K562 (cell line): Measurements from ENCODE around the gene RIIAD1. TPM values are rescaled to one million over a fixed set of nuclear protein-coding genes. Genes with fewer than 3 reads are reported as not detected.

Source experiments
- ATAC-seq: fragments of 200-7000 bp; cut with Tn5 transposase; 3 replicates; pipeline ENCODE4 v1.9.1; 2020; ENCODE audit warnings: moderate library complexity
- BruUV-seq: library from RNA; stranded (reverse); fragments of 400-500 nt; replicated peaks from 2 replicates; lab custom pipeline; 2021; lab: Mats Ljungman, UMichigan
- CTCF ChIA-PET: fragments of 300-600 bp; formaldehyde crosslinking; extraction: SDS; loops from one replicate; lab custom pipeline; 2021; ENCODE audit warnings: low intra/inter-chr PET ratio; lab: Yijun Ruan, JAX
- POLR2A ChIA-PET: fragments of 300-600, 350-650 bp; sonication (Branson Sonifier 250); formaldehyde crosslinking; extraction: SDS; loops from one replicate; lab custom pipeline; 2021; ENCODE audit warnings: antibody characterized with exemption, inconsistent platforms; lab: Yijun Ruan, JAX
- DNase-seq, 4 experiments: peaks; one replicate each; pipeline versions ENCODE4 v3.0.0 to v3.0.0-alpha.2; 2011 to 2018; ENCODE audit warnings: low spot score in 3 of 4, mixed read lengths in 3 of 4; ENCODE audit errors: extremely low read depth in 1 of 4
- FAIRE-seq: peaks from 2 replicates; lab custom pipeline; 2011; peaks lifted over from hg19 to GRCh38; lab: Jason Lieb, UNC
- H2AFZ ChIP-seq: 2 replicates; pipeline ENCODE4 v1.6.0; 2011; ENCODE audit warnings: low read depth, low read length, control low read depth, inconsistent platforms
- H3K27ac ChIP-seq: fragments of 200-600 bp; 3 replicates; pipeline ENCODE4 v1.8.0; 2011; ENCODE audit warnings: low read depth, mild to moderate bottlenecking, control low read depth, inconsistent platforms, low read length, moderate library complexity, mixed read lengths; ENCODE audit errors: extremely low read depth
- H3K27me3 ChIP-seq, 2 experiments: fragments of 300-600 bp in 1 of 2; 2 replicates in 1 of 2; 3 replicates in 1 of 2; pipeline versions ENCODE4 v1.6.0 to v1.8.0; 2011; ENCODE audit warnings: inconsistent platforms in 2 of 2, low read length in 2 of 2, mild to moderate bottlenecking in 1 of 2, mixed read lengths in 1 of 2, moderate library complexity in 1 of 2; ENCODE audit not compliant: control insufficient read depth in 2 of 2, insufficient read depth in 2 of 2
- H3K36me3 ChIP-seq: fragments of 300-600 bp; 3 replicates; pipeline ENCODE4 v1.8.0; 2011; ENCODE audit warnings: mild to moderate bottlenecking, low read length, inconsistent platforms; ENCODE audit not compliant: control insufficient read depth, insufficient read depth
- H3K4me1 ChIP-seq, 2 experiments: fragments of 200-600 bp in 1 of 2; replicated peaks in 1 of 2; 2 replicates in 1 of 2; 3 replicates in 1 of 2; pipeline versions ENCODE4 v1.5.1 to v1.8.0; 2011; ENCODE audit warnings: inconsistent platforms in 2 of 2, low read length in 2 of 2, mild to moderate bottlenecking in 1 of 2, mixed read lengths in 1 of 2, moderate library complexity in 1 of 2; ENCODE audit not compliant: control insufficient read depth in 2 of 2, insufficient read depth in 2 of 2
- H3K4me2 ChIP-seq: 2 replicates; pipeline ENCODE4 v1.6.1; 2011; ENCODE audit warnings: low read length, control low read depth, inconsistent platforms, mixed read lengths; ENCODE audit not compliant: insufficient read depth
- H3K4me3 ChIP-seq: fragments of 200-600 bp; sonication (generic), shearing (Covaris generic); 2 replicates; pipeline ENCODE4 v1.5.1; 2016; ENCODE audit warnings: control low read depth, inconsistent platforms
- H3K79me2 ChIP-seq: fragments of 200-600 bp; 3 replicates; pipeline ENCODE4 v1.8.0; 2011; ENCODE audit warnings: low read length, inconsistent platforms; ENCODE audit not compliant: control insufficient read depth, insufficient read depth
- H3K9ac ChIP-seq, 2 experiments: 2 replicates each; pipeline versions ENCODE4 v1.6.0 to v1.6.1; 2011; ENCODE audit warnings: low read depth in 2 of 2, low read length in 2 of 2, control low read depth in 1 of 2, inconsistent platforms in 1 of 2, mild to moderate bottlenecking in 1 of 2, mixed read lengths in 1 of 2; ENCODE audit not compliant: insufficient read depth in 1 of 2
- H3K9me1 ChIP-seq: one replicate; pipeline ENCODE4 v1.6.0; 2011; ENCODE audit warnings: inconsistent platforms, mild to moderate bottlenecking, low read length, moderate library complexity; ENCODE audit not compliant: control insufficient read depth, insufficient read depth
- H3K9me3 ChIP-seq: replicated peaks from 2 replicates; pipeline ENCODE4 v1.5.1; 2011; ENCODE audit warnings: low read depth, low read length, inconsistent platforms; ENCODE audit not compliant: control insufficient read depth, insufficient read depth
- H4K20me1 ChIP-seq: replicated peaks from 2 replicates; pipeline ENCODE4 v1.6.1; 2011; ENCODE audit warnings: low read length, inconsistent platforms, mixed read lengths; ENCODE audit not compliant: control insufficient read depth, insufficient read depth
- ARID2 ChIP-seq: fragments of 450-650 bp; IDR thresholded peaks from 2 replicates; pipeline ENCODE4 v1.6.1; 2017; ENCODE audit warnings: antibody characterized with exemption, mild to moderate bottlenecking
- CBX1 ChIP-seq: sonication (generic); IDR thresholded peaks from 2 replicates; pipeline ENCODE4 v1.6.1; 2016; ENCODE audit warnings: antibody characterized with exemption, low read depth, mild to moderate bottlenecking
- CBX3 ChIP-seq, 2 experiments: IDR thresholded peaks; 1 replicate in 1 of 2; 2 replicates in 1 of 2; pipeline ENCODE4 v1.6.1; 2012; ENCODE audit warnings: inconsistent platforms in 2 of 2, low read length in 2 of 2, borderline replicate concordance in 1 of 2, control low read depth in 1 of 2
- CBX5 ChIP-seq: IDR thresholded peaks from 2 replicates; pipeline ENCODE4 v1.6.1; 2014; ENCODE audit warnings: low read depth, borderline replicate concordance
- DDX20 ChIP-seq: fragments of 450-650 bp; IDR thresholded peaks from 2 replicates; pipeline ENCODE4 v1.6.1; 2016; ENCODE audit warnings: missing genetic modification characterization, low read depth, mild to moderate bottlenecking, missing compliant biosample characterization, moderate library complexity
- ELK3 ChIP-seq: fragments of 450-650 bp; formaldehyde crosslinking; IDR thresholded peaks from 2 replicates; pipeline ENCODE4 v1.4.0; 2020; ENCODE audit warnings: mild to moderate bottlenecking
- ESRRB ChIP-seq: fragments of 250-450 bp; sonication (Bioruptor Pico); IDR thresholded peaks from 2 replicates; pipeline ENCODE4 v1.5.0; 2020; ENCODE audit warnings: mild to moderate bottlenecking, moderate library complexity, borderline replicate concordance
- HMGXB4 ChIP-seq: sonication (generic); formaldehyde crosslinking; IDR thresholded peaks from 2 replicates; pipeline ENCODE4 v1.8.1; 2023; ENCODE audit warnings: mild to moderate bottlenecking, missing genetic modification reagents
- JUN ChIP-seq, 2 experiments: sonication (generic) in 1 of 2; formaldehyde crosslinking in 1 of 2; IDR thresholded peaks; 2 replicates each; pipeline versions ENCODE4 v1.6.1 to v1.8.0; 2012 to 2022; ENCODE audit warnings: borderline replicate concordance in 2 of 2, mild to moderate bottlenecking in 2 of 2, improper control_type of control experiment in 1 of 2, low read depth in 1 of 2, low read length in 1 of 2, missing genetic modification reagents in 1 of 2
- SIN3A ChIP-seq, 2 experiments: fragments of 150-350 bp in 1 of 2; IDR thresholded peaks; 2 replicates each; pipeline ENCODE4 v1.6.1; 2011 to 2016; ENCODE audit warnings: borderline replicate concordance in 2 of 2, low read depth in 2 of 2, low read length in 2 of 2, mild to moderate bottlenecking in 2 of 2, moderate library complexity in 2 of 2; ENCODE audit not compliant: control insufficient read depth in 1 of 2
- TCF7L2 ChIP-seq: fragments of 150-350 bp; IDR thresholded peaks from 2 replicates; pipeline ENCODE4 v1.6.1; 2016; ENCODE audit warnings: low read depth, mild to moderate bottlenecking, low read length, moderate library complexity
- TCFL5 ChIP-seq: fragments of 250-450 bp; sonication (Bioruptor Pico); conservative IDR thresholded peaks from 2 replicates; pipeline ENCODE4 v1.6.1; 2021; ENCODE audit warnings: mild to moderate bottlenecking, moderate library complexity, matching md5 sums
- TRIM24 ChIP-seq, 2 experiments: fragments of 450-650 bp; IDR thresholded peaks; 2 replicates each; pipeline ENCODE4 v1.6.1; 2016
- TRIM28 ChIP-seq: fragments of 450-650 bp; IDR thresholded peaks from 2 replicates; pipeline ENCODE4 v1.6.1; 2017
- ZFP36 ChIP-seq: fragments of 150-350 bp; IDR thresholded peaks from 2 replicates; pipeline ENCODE4 v1.6.1; 2018; ENCODE audit warnings: low read length, low read depth; ENCODE audit not compliant: partially characterized antibody
- ZNF830 ChIP-seq: fragments of 250-450 bp; sonication (Bioruptor Pico); IDR thresholded peaks from 2 replicates; pipeline ENCODE4 v1.5.0; 2021; ENCODE audit warnings: mild to moderate bottlenecking
- in situ Hi-C: fragments of 300-500 bp; cut with MboI; formaldehyde crosslinking; loops from 4 replicates; pipeline ENCODE4 v1.15.0; 2018; ENCODE audit warnings: inconsistent platforms, mixed read lengths
- intact Hi-C: fragments of 100-400 bp; cut with micrococcal nuclease; formaldehyde crosslinking; loops from 2 replicates; pipeline ENCODE4 v1.14.2; 2022
- polyA plus RNA-seq, 8 experiments: library from polyadenylated mRNA; depleted of rRNA in 4 of 8; stranded (reverse) in 5 of 8; unstranded in 3 of 8; fragments of >200 nt; fragmentation: Nextera tagmentation in 2 of 8; fragmentation: Illumina TruSeq in 1 of 8; extraction: Ambion mirVana in 2 of 8; extraction: Trizol in 1 of 8; gene quantifications; 2 replicates each; pipeline versions ENCODE4 v1.2.1 to v1.2.3, GENCODE V29; 2011 to 2014; ENCODE audit warnings: inconsistent platforms in 1 of 8, missing spikeins in 1 of 8
- total RNA-seq, 7 experiments: library from RNA; depleted of rRNA in 6 of 7; stranded (reverse); fragments of >200 nt in 6 of 7; fragmentation: Illumina TruSeq in 2 of 7; extraction: Trizol in 2 of 7; gene quantifications; 2 replicates each; pipeline versions ENCODE4 v1.2.1 to v1.2.3, GENCODE V29; 2011 to 2021; ENCODE audit warnings: low replicate concordance in 1 of 7
- TF ChIP-seq, protein P1 (sequence below): fragments of 450-650 bp; IDR thresholded peaks from 2 replicates; pipeline ENCODE4 v1.6.1; 2018; ENCODE audit warnings: mild to moderate bottlenecking, low read depth; ENCODE audit not compliant: partially characterized antibody

RIIAD1 gene
- total and polyA plus RNA-seq, 9 of the 15 experiments (the other 6 are each of a cell fraction or from before 2014, with no cell fraction given), result not detected

DNA sequence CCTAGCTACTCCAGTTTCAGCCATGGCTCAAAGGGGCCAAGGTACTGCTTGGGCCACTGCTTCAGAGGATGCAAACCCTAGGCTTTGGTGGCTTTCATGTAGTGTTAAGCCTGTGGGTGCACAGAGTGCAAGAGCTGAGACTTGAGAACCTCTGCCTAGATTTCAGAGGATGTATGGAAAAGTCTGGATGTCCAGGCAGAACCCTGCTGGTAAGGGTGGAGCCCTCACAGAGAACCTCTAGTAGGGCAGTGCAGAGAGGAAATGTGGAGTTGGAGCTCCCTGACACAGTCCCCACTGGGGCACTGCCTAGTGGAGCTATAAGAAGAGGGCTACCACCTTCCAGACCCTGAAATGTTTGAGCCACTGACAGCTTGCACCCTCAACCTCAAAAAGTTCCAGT, 16.2 kb downstream of the RIIAD1 start:
- ChIA-PET CTCF (no interaction called here), POLR2A (interaction anchor here (0.5 kb wide), 1 partner anchor 444 kb away, joined by 3 read pairs; no protein-coding TSS in a partner anchor)
- Histone ChIP-seq H3K9me1 (no peaks in the 10 kb centered on the region), H3K9me3 (peaks cover 11% of the 10 kb centered on the region), H3K4me3 (no peak overlapping the region), H4K20me1 (no peaks in the 10 kb centered on the region), H3K9ac (no peak overlapping the region), H3K27ac (no peak overlapping the region), H3K4me1 (peaks cover 4 to 9% of the 10 kb centered on the region in 2 experiments; a peak in 4 of 5 replicates), H3K4me2 (no peak overlapping the region), H3K27me3 (peaks cover 7 to 11% of the 10 kb centered on the region in 2 experiments), H2AFZ (no peak overlapping the region), H3K36me3 (no peaks in the 10 kb centered on the region), H3K79me2 (no peaks in the 10 kb centered on the region)
- intact Hi-C loops, result loop anchor here (5.0 to 10.0 kb wide), 3 partner anchors 260 to 545 kb away; partner anchors contain the start of genes RFX5 and VPS72
- DNase-seq (peak in 1 of 4 experiments; percentile 17), FAIRE-seq (no peak), ATAC-seq (no peak)
- in situ Hi-C loops, result loop anchor here (5.0 to 10.0 kb wide), 2 partner anchors 200 to 293 kb away; no protein-coding TSS in a partner anchor
- no TSS peak for BruUV-seq
- no peak for TF ChIP-seq ZNF830 (CRISPR knock-in tag)
- TF ChIP-seq TCF7L2, result no peak
- peak; percentile 93 for TF ChIP-seq TRIM28
- TF ChIP-seq TCFL5 (CRISPR knock-in tag), result no peak
- no peak for TF ChIP-seq ELK3 (CRISPR knock-in tag)
- TF ChIP-seq SIN3A (IDR thresholded peaks at IDR 0.05; ENCODE audit: borderline replicate concordance in 2 of 2, control insufficient read depth in 1 of 2, low read depth in 2 of 2, low read length in 2 of 2), result no peak
- peak; percentile 77; the same call in 1 of the 2 replicates for TF ChIP-seq CBX1
- TF ChIP-seq JUN (IDR thresholded peaks at IDR 0.05; ENCODE audit: borderline replicate concordance, low read depth, low read length), result no peak
- no peak for TF ChIP-seq JUN (CRISPR knock-in tag; IDR thresholded peaks at IDR 0.05; ENCODE audit: borderline replicate concordance)
- peak; percentile 89 for TF ChIP-seq CBX5
- TF ChIP-seq ESRRB (CRISPR knock-in tag), result no peak
- TF ChIP-seq CBX3 (IDR thresholded peaks at IDR 0.05; ENCODE audit: borderline replicate concordance in 1 of 2, low read length in 2 of 2), result peak in 1 of 2 experiments; percentile 93; a peak in 2 of 3 replicates
- TF ChIP-seq ARID2, result no peak
- TF ChIP-seq HMGXB4 (CRISPR knock-in tag), result no peak
- peak; percentile 71 for TF ChIP-seq ZFP36
- TF ChIP-seq, protein P1, sequence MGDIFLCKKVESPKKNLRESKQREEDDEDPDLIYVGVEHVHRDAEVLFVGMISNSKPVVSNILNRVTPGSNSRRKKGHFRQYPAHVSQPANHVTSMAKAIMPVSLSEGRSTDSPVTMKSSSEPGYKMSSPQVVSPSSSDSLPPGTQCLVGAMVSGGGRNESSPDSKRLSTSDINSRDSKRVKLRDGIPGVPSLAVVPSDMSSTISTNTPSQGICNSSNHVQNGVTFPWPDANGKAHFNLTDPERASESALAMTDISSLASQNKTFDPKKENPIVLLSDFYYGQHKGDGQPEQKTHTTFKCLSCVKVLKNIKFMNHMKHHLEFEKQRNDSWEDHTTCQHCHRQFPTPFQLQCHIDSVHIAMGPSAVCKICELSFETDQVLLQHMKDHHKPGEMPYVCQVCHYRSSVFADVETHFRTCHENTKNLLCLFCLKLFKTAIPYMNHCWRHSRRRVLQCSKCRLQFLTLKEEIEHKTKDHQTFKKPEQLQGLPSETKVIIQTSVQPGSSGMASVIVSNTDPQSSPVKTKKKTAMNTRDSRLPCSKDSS, result peak; percentile 76
- no peak for TF ChIP-seq DDX20 (tag)
- TF ChIP-seq TRIM24 (IDR thresholded peaks at IDR 0.05), result peak; percentile 8 to 25; a peak in 1 of 4 replicates
